ENCODE data around the gene SSPN.
"Not testable (repeated sequence)": the region's sequence is repeated elsewhere in the genome, so short reads cannot be mapped to it uniquely, and the experiment has no call there.

Gene SSPN

DNA sequence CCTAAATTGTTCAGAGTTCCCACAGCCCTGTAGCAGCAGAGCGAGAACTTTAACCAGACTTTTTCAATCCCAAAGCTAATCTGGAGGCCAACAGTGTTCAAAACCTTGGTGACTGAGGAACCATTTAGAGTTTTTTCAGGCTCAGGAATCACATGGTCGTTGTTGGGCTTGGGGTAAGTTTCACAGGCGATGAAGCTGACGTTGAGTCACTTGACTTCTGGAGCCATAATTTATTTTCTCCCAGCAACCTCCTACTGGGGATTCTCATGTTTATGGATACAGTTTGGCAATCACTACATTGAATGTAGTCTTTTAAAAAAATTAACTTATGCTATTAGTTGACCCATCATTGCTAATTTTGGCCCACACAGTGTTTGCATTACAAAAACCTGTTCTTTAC, 34.5 kb downstream of the SSPN start:
- no peak for DNase-seq (ENCODE audit: low read depth, low spot score)

- DNase-seq (ENCODE audit: low read depth, low spot score): no peak
These were observed 36.1 kb downstream of the SSPN start for GRCh38 chr12:26231470-26231869.

DNA sequence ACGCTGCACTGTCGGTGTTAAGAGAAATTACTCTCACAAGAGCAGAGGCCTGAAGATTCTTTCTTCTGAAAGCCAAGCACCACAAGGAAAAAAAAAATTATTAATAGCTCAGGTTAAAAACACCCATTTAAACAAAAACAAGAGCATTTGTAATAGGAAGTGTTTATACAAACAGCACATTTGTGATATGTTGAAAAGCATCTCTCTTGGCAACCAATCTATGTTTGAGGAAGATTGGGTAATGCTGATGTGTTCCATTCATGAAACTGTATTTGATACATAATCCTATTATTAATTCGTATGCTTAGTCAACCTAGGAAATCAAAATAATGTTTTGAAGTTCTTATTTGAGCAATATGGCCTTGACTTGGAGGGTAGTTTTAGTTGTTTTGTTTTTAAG, 36.5 kb downstream of the SSPN start:
- DNase-seq (ENCODE audit: low read depth, low spot score): no peak

GRCh38 chr12:26233631-26234030, 38.3 kb downstream of the SSPN start:
- no peak for DNase-seq (ENCODE audit: low read depth, low spot score)

- not testable (repeated sequence) for DNase-seq (ENCODE audit: low read depth, low spot score)
These were observed 40.1 kb downstream of the SSPN start for GRCh38 chr12:26235465-26235864.

DNA sequence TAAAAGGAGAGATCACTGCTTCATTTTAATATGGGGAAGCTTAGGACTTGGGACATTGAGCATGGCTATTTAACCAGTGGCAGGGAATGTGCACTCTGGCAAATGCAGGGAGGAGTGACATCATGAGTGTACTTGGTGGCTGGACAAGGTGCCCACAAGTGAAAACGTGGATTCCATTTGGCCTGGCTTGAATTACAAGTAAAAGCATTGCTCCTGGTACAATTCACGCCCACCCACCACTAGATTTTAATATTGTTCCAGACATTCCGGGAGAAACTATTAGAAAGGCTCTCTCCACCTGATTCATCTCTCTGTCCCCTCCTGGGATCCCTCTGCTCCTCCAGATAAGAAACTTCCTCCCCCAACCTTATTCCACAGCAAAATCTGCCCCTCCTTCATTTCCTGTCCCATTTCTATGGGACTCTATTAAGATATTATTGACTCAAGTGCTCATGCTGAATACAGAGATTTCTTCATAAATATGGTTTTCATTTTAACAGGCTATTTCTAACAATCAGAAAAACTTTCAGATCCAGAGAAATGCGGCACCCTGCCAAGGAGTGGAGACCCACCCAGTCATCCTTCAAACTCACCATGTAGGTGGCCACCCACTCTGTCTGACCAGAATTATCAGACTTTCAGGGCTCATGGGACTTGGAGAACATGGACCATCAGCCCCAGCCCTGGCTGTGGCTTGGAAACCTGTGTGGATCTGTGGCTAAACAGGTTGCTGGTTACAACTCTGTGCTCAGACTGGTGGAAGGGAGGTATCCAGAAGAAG, 43.2 kb downstream of the SSPN start:
- DNase-seq (ENCODE audit: low read depth, low spot score): no peak

- DNase-seq (ENCODE audit: low read depth, low spot score): no peak
These were observed 43.9 kb downstream of the SSPN start for GRCh38 chr12:26239122-26239851.

- DNase-seq (ENCODE audit: low read depth, low spot score): no peak
These were observed 44.8 kb downstream of the SSPN start for GRCh38 chr12:26239852-26240815.

DNA sequence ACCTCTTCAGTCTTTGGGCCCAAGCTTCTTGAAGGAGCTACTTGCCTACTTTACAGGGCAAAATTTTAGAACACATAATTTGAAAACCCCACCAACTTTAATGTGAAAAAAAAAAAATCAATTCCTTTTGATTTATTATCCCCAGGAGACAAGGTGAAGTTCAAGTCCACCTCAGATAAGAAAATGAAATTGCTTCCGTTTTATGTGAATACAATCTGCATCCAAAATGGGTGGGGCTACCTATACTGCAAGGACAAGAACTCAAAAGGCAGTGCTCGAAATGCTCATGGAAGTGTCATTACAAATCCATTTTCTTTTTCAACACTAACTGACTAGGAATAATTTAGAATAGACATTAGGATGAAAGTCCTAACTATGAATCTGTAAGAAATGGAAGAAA, 45.7 kb downstream of the SSPN start:
- DNase-seq (ENCODE audit: low read depth, low spot score): no peak

DNA sequence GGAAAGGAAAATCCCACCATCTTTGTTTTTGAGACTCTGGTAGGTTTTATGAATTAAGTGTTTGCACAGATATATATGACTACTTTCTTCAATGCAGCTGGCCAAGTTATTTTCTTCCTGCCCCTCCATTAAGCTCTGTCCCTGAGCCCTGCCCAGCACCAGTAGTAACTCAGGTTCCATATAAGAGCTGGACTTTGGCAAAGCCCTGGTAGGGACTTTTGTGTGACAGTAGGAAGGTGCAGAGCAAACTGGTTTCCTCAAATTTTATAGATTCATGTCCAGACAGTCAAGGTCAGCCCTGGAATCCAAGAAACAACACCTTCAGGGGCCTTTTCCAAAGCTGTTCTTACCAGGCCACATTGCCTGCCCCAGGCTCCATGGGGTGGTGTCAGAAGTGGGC, 47.3 kb downstream of the SSPN start:
- no peak for DNase-seq (ENCODE audit: low read depth, low spot score)

- no peak for DNase-seq (ENCODE audit: low read depth, low spot score)
These were observed 49.1 kb downstream of the SSPN start for GRCh38 chr12:26244503-26244902.

DNA sequence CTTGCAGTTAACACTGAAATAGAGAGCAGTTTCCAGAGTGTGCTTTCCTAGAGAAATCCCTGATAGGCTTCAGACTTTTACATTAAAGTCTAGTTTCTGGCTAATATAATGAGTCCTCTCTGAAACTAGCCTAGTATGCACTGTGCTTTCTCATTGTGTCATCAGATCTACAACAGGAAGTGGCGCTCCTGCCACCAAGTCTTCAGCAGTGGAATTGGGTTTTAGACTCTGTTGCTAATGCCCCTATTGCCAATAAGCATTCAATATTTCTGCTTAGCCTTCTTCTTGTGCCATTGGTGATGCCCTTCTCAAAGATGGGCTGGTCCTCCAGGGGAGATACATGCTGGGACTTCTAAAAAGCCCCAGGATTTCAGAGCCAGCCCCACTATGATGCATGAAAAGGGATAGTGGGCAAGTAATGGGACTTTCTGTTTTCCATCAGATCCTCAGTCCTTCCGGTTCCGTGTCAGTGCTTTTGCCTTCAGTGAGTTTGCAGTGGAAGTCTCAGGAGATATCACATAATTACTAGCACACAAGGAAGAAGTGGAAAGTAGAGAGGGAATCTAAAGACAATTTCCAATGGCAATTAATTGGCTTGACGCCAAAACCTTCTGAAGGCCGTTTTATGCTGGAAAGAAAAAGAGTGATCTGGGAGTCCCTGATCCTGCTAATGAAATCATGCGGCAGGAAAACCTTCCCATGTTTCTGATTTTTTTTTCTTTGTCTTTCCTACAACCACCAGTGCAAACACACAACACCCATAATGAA, 50.0 kb downstream of the SSPN start:
- DNase-seq (ENCODE audit: low read depth, low spot score): no peak

DNA sequence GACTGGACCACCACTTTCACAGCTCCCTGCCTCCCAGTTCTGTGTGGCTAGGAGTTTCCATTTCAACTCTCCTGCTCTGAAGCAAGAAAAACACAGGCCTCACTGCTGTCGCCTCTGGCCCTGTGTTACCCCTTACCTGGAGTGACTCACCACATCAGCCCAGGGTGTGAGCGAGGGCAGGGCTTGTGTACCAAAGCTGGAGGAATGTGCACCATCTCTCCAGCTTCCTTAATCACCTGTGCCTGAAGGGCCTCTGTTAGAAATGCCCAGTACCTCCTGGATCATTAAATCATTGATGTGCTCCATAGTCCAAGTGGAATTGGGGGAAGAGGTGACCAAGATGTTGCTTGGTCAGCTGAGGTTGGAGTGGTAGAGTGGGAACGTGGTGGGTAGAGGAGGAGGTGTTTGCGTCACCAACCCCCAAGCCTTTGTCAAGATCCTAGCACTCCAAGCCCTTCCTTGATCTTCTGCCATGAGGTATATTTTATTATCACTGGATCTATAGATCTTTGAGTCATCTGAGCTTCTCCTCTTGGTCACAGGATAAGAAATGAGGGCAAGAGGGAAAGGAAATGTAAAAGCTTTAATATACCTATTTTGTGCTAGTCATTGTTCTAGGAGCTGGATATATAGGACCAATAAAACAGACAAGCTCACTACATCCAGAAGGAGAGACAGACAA, 51.3 kb downstream of the SSPN start:
- DNase-seq (ENCODE audit: low read depth, low spot score): no peak

DNA sequence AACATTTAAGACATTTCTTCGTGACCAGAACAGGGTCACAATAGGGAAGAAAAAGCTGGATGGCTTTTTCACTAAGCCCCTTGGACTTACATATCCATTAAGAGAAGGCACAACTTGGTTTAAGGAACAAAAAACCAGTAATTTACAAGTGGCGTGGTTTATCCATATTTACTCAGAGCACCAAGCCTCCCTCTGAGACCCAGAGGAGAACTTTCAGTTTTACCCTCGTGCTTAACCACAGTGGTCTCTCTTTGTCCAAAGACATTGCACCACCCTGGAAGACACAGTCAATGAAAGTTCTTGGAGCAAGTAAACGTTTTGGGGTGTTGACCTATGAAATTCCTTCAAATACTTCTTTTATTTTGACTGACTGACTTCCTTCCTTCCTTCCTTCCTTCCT, 52.5 kb downstream of the SSPN start:
- no peak for DNase-seq (ENCODE audit: low read depth, low spot score)

DNA sequence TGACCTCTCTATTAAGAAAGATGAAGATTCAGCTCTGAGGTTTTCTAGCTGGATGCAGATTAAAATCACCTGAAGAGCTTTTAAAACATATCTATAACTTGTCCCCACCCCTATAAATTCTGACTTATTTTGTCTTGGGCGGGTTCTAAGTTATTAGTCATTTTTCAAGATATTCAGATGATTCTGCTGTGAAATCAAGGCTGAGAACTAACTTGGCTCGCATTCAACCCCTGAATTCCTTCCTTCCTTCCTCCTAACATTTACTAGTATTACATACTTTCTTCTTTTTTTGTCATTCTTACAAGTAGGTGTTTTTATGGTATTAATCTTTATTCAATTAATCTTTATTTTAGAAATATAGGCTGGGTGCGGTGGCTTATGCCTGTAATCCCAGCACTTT, 55.4 kb downstream of the SSPN start:
- no peak for DNase-seq (ENCODE audit: low read depth, low spot score)

GRCh38 chr12:26251600-26251999, 56.2 kb downstream of the SSPN start:
- DNase-seq (ENCODE audit: low read depth, low spot score): no peak

- DNase-seq (ENCODE audit: low read depth, low spot score): no peak
These were observed 57.6 kb downstream of the SSPN start for GRCh38 chr12:26252946-26253345.

DNA sequence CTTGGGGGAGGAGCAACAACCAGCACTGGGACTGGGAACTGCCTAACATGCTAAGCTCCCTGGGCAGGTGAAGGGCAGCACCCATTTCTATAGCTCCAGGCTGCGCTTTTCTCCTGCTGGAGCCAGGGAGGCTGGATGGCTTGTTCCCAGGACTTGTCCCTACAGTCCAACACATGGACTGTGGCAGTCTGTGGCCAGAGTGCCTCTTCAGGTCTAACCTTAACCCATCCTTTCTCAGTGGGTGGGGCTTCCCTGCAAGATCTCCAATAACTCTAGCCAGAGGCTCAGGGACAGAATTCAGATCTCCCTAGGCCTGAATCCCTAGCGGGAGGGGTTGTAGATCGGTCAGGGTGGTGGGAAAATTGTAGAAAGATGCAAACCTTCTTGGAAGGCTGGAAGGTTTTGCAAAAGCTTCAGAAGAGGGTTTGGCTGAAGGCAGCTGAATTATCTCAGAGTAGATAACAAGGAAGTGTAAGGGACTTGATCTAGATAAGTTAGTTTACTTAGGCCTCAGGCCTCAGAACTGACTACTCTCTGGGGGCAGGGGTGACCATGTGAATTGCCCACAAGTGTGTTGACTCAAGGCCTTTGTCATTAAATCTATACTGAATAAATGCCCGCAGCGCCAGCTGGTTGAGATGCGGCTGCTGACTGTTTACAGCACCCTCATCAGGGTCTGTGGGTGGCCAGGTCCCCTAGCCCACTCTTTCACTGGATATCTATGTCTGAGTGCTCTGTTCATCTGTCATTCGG, 60.7 kb downstream of the SSPN start:
- DNase-seq (ENCODE audit: low read depth, low spot score): no peak

DNA sequence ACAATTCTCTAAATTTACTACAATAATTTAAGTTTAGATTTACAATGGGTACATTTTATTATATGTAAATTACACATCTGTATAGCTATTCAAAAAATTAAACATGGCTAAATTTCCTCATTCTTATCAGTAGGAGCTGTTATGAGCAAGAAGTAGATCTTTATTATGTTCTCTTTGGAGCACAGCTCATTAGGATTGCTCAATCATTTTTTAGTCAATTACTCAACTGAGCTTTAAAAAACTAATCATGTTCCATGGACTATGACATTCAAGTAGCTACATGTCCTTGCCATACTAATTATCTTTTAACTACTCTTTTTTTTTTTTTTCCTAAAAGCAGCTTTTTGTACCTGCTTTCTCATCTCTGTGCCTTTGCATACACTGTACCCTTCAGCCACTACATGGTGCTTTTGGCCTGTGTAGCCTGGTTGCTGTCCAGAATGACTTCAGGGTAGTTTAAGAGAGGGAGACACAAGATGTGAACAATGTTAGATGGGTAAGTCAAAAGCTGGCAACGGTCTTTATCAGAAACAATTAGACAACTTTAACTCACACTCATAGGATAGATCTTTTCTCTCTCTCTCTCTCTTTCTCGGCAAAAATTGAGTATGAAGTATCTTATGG, 69.0 kb downstream of the SSPN start:
- no peak for DNase-seq (ENCODE audit: low read depth, low spot score)

GRCh38 chr12:26265606-26266005, 70.2 kb downstream of the SSPN start:
- no peak for DNase-seq (ENCODE audit: low read depth, low spot score)
